ENCODE data around the gene GDA. TPM values are rescaled to one million over a fixed set of nuclear protein-coding genes. Genes with fewer than 3 reads are reported as not detected.

The GDA gene
- total and polyA plus RNA-seq, 9 donors, result 0.16 to 6.1 (median 0.25) TPM

DNA sequence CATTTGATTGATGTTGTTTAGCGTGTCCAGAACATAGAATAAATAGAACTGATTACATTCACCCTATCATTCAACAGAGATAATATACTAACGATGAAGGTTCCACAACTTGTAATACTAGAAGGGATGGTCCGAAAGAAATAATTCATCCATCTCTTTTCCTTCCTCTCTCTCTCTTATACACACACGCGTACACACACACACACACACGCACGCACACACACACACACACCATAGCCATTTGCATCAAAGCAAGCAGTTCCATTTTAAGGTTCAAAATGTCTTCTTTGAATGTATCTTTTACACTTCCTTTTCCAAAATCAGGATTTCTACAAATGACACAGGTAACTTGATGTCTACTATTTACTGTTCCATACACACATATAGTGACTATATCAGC is 887 bp downstream of the GDA start:
- 79% methylated on average over 6 of the region's 7 CpGs for WGBS (ENCODE audit: insufficient coverage)
- no peak overlapping the region for H3K27ac ChIP-seq (ENCODE audit: low read length)
- no peak for DNase-seq
- H3K4me3 ChIP-seq (ENCODE audit: low read length), result no peak overlapping the region
- H3K36me3 ChIP-seq (ENCODE audit: control insufficient read depth, insufficient read depth, low read length), result no peaks in the 10 kb centered on the region
- H3K9me3 ChIP-seq (replicated peaks; ENCODE audit: control insufficient read depth, low read depth, low read length), result no peaks in the 10 kb centered on the region
- peaks cover 22% of the 10 kb centered on the region for H3K27me3 ChIP-seq (ENCODE audit: control insufficient read depth, insufficient read depth, low read length)
- H3K4me1 ChIP-seq (ENCODE audit: control insufficient read depth, insufficient read depth, low read length), result peaks cover 6% of the 10 kb centered on the region

DNA sequence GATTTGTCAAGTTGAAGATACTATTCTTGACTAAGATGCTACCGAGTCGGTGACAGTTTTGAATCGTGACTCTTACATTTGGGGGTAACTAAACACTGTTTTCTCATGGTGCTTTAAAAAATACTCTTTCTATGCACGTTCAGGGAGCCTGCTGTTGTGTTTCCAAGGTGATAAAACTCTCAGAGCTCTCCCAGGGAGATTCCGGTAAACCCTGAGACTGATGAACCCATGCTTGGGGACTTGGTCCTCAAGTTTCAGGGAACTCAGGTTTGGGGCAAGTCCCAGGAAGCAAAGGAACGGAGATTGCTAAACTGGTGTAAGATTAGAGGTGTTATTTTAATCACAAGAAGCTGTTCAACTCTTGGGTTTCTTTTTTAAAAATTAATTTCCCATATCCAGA is 1.4 kb downstream of the GDA start:
- Histone ChIP-seq H3K4me1 (ENCODE audit: control insufficient read depth, insufficient read depth, low read length) (peaks cover 6% of the 10 kb centered on the region), H3K27me3 (ENCODE audit: control insufficient read depth, insufficient read depth, low read length) (peaks cover 22% of the 10 kb centered on the region), H3K36me3 (ENCODE audit: control insufficient read depth, insufficient read depth, low read length) (no peaks in the 10 kb centered on the region), H3K9me3 (replicated peaks; ENCODE audit: control insufficient read depth, low read depth, low read length) (no peaks in the 10 kb centered on the region), H3K27ac (ENCODE audit: low read length) (no peak overlapping the region), H3K4me3 (ENCODE audit: low read length) (no peak overlapping the region)
- DNase-seq, result no peak
- WGBS (ENCODE audit: insufficient coverage), result 57% methylated on average over 1 of the region's 6 CpGs

DNA sequence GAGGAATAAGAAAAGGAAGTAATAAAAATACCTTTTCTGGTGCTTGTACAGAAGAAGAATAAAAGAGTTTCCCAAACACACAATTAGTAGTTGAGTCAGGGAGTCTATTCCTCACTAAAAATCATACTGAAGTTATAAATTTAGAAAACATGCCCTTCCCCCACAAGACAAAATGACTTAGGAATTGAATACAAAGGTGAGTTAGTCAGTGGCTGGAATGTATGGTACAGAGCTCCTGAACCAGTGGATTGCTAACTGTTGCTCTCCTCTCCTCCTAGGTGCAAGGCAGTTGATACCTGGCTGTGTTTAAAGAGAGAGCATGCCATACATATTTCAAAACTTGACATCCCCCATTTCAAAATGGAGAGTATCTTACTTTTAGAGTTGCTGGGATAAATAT is 1.9 kb downstream of the GDA start:
- peaks cover 6% of the 10 kb centered on the region for H3K4me1 ChIP-seq (ENCODE audit: control insufficient read depth, insufficient read depth, low read length)
- H3K4me3 ChIP-seq (ENCODE audit: low read length), result no peak overlapping the region
- H3K36me3 ChIP-seq (ENCODE audit: control insufficient read depth, insufficient read depth, low read length), result no peaks in the 10 kb centered on the region
- no peak overlapping the region for H3K27ac ChIP-seq (ENCODE audit: low read length)
- H3K9me3 ChIP-seq (replicated peaks; ENCODE audit: control insufficient read depth, low read depth, low read length), result no peaks in the 10 kb centered on the region
- no peak for DNase-seq
- H3K27me3 ChIP-seq (ENCODE audit: control insufficient read depth, insufficient read depth, low read length), result peaks cover 22% of the 10 kb centered on the region

DNA sequence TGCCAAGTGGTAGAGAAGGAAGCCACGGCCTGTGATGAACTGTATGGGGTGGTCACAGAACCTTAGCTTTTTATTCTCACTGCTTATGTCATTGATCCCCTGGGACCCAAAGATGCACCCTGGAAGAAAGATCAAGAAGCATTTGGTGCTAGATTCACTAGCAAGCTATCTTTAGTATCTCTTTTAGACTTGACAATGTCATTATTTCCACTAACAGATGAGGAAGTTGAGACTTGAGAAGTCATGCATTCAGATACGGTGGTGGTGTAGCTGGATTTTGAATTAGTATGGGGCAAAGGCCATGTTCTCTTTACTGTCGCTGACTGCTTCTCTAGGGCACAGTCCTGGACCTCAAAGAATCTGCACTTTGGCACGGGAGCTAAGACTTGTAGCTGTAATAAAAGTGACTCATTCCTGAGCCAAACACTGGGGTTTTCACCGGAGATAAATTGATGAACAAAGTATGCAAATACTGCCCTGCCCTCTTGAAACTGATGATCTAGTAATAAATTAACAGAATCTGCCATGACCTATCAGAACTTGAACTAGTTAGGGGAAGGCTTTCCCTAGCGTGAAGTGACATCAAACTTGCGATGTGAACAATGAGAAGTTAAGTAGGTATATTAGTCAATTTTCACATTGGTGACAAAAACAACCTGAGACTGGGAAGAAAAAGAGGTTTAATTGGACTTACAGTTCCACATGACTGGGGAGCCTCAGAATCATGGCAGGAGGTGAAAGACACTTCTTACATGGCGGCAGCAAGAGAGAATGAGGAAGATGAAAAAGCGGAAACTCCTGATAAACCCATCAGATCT is 5.4 kb downstream of the GDA start:
- no peak for DNase-seq
- H3K4me3 ChIP-seq (ENCODE audit: low read length), result no peak overlapping the region
- 68% methylated on average over 5 of the region's 9 CpGs for WGBS (ENCODE audit: insufficient coverage)

DNA sequence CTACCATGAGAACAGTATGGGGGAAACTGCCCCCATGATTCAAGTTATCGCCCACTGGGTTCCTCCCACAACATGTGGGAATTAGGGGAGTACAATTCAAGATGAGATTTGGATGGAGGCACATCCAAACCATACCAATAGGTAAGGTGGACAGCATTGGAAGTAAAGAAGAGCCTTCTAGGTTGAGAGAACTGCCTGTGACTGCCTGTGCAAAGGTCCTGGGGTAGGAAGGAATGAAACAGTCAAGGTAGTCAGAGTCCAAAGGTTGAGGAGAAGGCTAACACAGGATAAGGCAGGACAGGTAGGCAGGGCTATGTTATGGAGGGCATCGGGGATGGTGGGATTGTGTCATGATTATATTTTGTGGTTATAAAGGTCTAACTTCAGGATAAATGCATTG is 6.1 kb downstream of the GDA start:
- no peaks in the 10 kb centered on the region for H3K27me3 ChIP-seq (ENCODE audit: control insufficient read depth, insufficient read depth, low read length)
- H3K36me3 ChIP-seq (ENCODE audit: control insufficient read depth, insufficient read depth, low read length), result no peaks in the 10 kb centered on the region
- DNase-seq, result no peak
- no peaks in the 10 kb centered on the region for H3K9me3 ChIP-seq (replicated peaks; ENCODE audit: control insufficient read depth, low read depth, low read length)
- H3K4me3 ChIP-seq (ENCODE audit: low read length), result no peak overlapping the region
- WGBS (ENCODE audit: insufficient coverage), result 100% methylated on average over 1 of the region's 2 CpGs
- no peaks in the 10 kb centered on the region for H3K4me1 ChIP-seq (ENCODE audit: control insufficient read depth, insufficient read depth, low read length)
- no peak overlapping the region for H3K27ac ChIP-seq (ENCODE audit: low read length)

More for the DNA sequence above, 5.4 kb downstream of the GDA start:
- Histone ChIP-seq H3K27me3 (ENCODE audit: control insufficient read depth, insufficient read depth, low read length) (peaks cover 3% of the 10 kb centered on the region), H3K36me3 (ENCODE audit: control insufficient read depth, insufficient read depth, low read length) (no peaks in the 10 kb centered on the region), H3K4me1 (ENCODE audit: control insufficient read depth, insufficient read depth, low read length) (no peaks in the 10 kb centered on the region), H3K27ac (ENCODE audit: low read length) (no peak overlapping the region), H3K9me3 (replicated peaks; ENCODE audit: control insufficient read depth, low read depth, low read length) (no peaks in the 10 kb centered on the region)

DNA sequence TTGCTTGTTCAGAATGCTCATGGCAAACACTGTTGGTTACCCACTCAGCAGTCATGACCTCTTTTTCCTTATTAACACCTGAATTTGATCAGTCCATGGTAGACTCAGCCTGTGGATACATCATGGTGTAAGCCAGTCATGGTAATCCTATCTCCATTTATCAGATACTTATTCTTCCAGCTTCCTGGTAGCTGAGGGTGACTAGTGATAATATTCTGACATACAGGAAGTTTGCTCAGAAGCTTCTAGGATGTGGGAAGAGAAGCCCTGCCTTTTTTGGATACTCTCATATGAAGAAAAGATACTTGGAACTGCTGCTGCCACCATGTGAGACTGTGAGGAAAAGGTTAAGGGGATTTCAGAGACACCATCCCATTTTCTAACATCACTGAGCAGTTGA is 7.3 kb downstream of the GDA start:
- Histone ChIP-seq H3K9me3 (replicated peaks; ENCODE audit: control insufficient read depth, low read depth, low read length) (peaks cover 2% of the 10 kb centered on the region), H3K27ac (ENCODE audit: low read length) (no peak overlapping the region)
- no peak for DNase-seq

DNA sequence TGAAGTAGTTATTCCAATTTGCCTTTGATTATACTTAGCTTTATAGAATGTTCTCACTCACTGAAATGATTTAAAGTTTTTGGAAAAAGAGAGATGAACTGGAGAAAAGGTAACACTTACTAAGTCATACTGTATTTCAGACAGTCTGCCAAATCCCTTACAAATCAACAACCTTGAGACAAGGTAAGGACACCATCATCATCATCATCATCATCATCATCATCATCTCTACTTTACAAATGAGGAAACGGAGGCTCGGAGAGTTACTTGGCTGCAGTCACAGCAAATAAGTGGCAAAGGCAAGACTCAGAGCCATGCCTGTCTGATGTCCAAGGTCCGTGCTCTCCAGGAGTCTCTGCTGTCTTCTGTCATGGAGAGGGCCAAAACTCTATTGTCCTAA is 9.4 kb downstream of the GDA start:
- Histone ChIP-seq H3K4me1 (ENCODE audit: control insufficient read depth, insufficient read depth, low read length) (no peaks in the 10 kb centered on the region), H3K9me3 (replicated peaks; ENCODE audit: control insufficient read depth, low read depth, low read length) (peaks cover 2% of the 10 kb centered on the region), H3K36me3 (ENCODE audit: control insufficient read depth, insufficient read depth, low read length) (no peaks in the 10 kb centered on the region), H3K4me3 (ENCODE audit: low read length) (no peak overlapping the region), H3K27me3 (ENCODE audit: control insufficient read depth, insufficient read depth, low read length) (no peaks in the 10 kb centered on the region), H3K27ac (ENCODE audit: low read length) (no peak overlapping the region)
- no peak for DNase-seq
- 78% methylated on average over 3 of the region's 3 CpGs for WGBS (ENCODE audit: insufficient coverage)

More for the DNA sequence above, 7.3 kb downstream of the GDA start:
- Histone ChIP-seq H3K4me1 (ENCODE audit: control insufficient read depth, insufficient read depth, low read length) (no peaks in the 10 kb centered on the region), H3K36me3 (ENCODE audit: control insufficient read depth, insufficient read depth, low read length) (no peaks in the 10 kb centered on the region), H3K4me3 (ENCODE audit: low read length) (no peak overlapping the region), H3K27me3 (ENCODE audit: control insufficient read depth, insufficient read depth, low read length) (no peaks in the 10 kb centered on the region)

DNA sequence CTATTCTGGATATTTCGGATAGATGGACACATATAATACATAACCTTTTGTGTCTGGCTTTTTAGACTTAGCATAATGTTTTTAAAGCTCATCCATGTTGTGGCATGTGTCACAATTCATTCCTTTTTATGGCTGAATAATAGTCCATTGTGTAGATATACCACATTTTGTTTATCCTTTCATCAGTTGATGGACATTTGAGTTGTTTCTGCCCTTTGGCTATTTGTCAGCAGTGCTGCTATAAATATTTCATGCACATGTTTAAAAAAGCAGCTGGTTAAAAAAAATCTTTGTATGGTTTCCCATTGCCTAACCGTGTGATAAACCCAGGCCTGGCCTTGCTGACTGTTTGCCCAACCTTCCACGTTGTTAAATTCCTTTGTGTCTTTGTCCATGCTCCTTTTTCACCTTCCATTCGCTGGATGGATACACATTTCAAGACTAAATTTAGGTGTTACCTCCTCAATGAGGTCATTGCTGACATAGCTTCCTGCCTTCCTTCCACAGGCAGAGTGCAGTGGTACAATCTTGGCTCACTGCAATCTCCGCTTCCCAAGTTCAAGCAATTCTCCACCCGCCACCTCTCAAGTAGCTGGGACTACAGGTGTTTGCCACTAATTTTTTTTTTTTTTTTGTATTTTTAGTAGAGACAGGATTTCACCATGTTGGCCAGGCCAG is 11.3 kb downstream of the GDA start:
- H3K4me3 ChIP-seq (ENCODE audit: low read length), result no peak overlapping the region
- H3K9me3 ChIP-seq (replicated peaks; ENCODE audit: control insufficient read depth, low read depth, low read length), result peaks cover 2% of the 10 kb centered on the region
- H3K36me3 ChIP-seq (ENCODE audit: control insufficient read depth, insufficient read depth, low read length), result no peaks in the 10 kb centered on the region
- no peaks in the 10 kb centered on the region for H3K27me3 ChIP-seq (ENCODE audit: control insufficient read depth, insufficient read depth, low read length)
- no peak overlapping the region for H3K27ac ChIP-seq (ENCODE audit: low read length)
- H3K4me1 ChIP-seq (ENCODE audit: control insufficient read depth, insufficient read depth, low read length), result no peaks in the 10 kb centered on the region
- WGBS (ENCODE audit: insufficient coverage), result 83% methylated on average over 3 of the region's 6 CpGs
- no peak for DNase-seq

DNA sequence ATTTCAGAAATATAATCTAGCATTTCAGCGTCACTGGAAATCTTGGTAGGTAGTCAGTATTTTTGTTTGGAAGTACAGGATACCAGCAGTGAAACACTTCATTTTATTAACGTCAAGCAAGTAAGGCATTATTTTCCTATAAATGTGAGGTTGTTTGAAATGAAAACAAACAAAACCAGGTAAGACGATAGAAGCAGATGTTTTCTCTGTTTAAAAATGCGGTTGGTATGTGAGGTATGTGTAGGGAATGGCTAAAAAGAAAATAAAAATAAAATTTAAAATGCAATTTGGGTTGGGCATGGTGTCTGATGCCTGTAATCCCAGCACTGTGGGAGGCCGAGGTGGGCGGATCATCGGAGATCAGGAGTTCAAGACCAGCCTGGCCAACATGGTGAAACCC is 16.1 kb downstream of the GDA start:
- Histone ChIP-seq H3K27me3 (ENCODE audit: control insufficient read depth, insufficient read depth, low read length) (no peaks in the 10 kb centered on the region), H3K36me3 (ENCODE audit: control insufficient read depth, insufficient read depth, low read length) (no peaks in the 10 kb centered on the region), H3K9me3 (replicated peaks; ENCODE audit: control insufficient read depth, low read depth, low read length) (peaks cover 2% of the 10 kb centered on the region), H3K27ac (ENCODE audit: low read length) (no peak overlapping the region), H3K4me1 (ENCODE audit: control insufficient read depth, insufficient read depth, low read length) (no peaks in the 10 kb centered on the region), H3K4me3 (ENCODE audit: low read length) (no peak overlapping the region)
- DNase-seq, result no peak
- 62% methylated on average over 2 of the region's 7 CpGs for WGBS (ENCODE audit: insufficient coverage)

DNA sequence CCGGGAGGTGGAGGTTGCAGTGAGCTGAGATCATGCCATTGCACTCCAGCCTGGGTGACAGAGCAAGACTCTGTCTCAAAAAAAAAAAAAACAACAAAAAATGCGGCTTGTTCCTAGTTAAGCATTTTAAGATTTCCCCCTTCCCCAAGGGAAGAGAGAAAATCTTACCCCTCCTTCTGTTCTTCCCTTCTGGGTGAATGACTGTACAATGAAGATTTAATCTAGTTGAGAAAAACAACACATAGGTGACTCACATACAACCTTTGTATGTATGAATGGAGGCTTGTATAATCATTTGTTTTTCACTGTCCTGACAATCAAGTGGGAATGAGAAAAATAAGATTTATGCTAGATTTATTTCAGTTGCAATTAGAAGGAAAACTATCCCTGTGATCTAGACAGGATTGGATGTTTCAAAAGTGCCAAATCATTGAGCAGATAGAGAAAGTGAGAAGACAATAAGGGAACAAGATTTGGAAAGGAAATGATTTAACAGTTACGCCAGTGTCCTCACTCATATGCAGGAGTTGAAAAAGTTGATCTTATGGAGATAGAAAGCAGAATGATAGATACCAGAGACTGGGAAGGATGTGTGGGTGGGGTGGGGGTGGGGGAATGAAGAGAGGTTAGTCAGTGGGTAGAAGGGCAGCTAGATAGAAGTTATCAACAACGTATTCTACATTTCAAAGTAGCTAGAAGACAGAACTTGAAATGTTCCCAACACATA is 16.7 kb downstream of the GDA start:
- no peaks in the 10 kb centered on the region for H3K36me3 ChIP-seq (ENCODE audit: control insufficient read depth, insufficient read depth, low read length)
- H3K4me3 ChIP-seq (ENCODE audit: low read length), result no peak overlapping the region
- no peaks in the 10 kb centered on the region for H3K9me3 ChIP-seq (replicated peaks; ENCODE audit: control insufficient read depth, low read depth, low read length)
- DNase-seq, result no peak
- no peaks in the 10 kb centered on the region for H3K27me3 ChIP-seq (ENCODE audit: control insufficient read depth, insufficient read depth, low read length)
- no peak overlapping the region for H3K27ac ChIP-seq (ENCODE audit: low read length)
- 67% methylated on average over 1 of the region's 4 CpGs for WGBS (ENCODE audit: insufficient coverage)
- H3K4me1 ChIP-seq (ENCODE audit: control insufficient read depth, insufficient read depth, low read length), result no peaks in the 10 kb centered on the region

All from muscle of leg (tissue), 11 donors.